K562 (cell line): Measurements from ENCODE around the gene IRX2. TPM values are rescaled to one million over a fixed set of nuclear protein-coding genes. Genes with fewer than 3 reads are reported as not detected.

Experiments used
- ATAC-seq: fragments of 200-7000 bp; cut with Tn5 transposase; 3 replicates; pipeline ENCODE4 v1.9.1; 2020; ENCODE audit warnings: moderate library complexity
- BruUV-seq: library from RNA; stranded (reverse); fragments of 400-500 nt; replicated peaks from 2 replicates; lab custom pipeline; 2021; lab: Mats Ljungman, UMichigan
- CTCF ChIA-PET: fragments of 300-600 bp; formaldehyde crosslinking; extraction: SDS; loops from one replicate; lab custom pipeline; 2021; ENCODE audit warnings: low intra/inter-chr PET ratio; lab: Yijun Ruan, JAX
- POLR2A ChIA-PET: fragments of 300-600, 350-650 bp; sonication (Branson Sonifier 250); formaldehyde crosslinking; extraction: SDS; loops from one replicate; lab custom pipeline; 2021; ENCODE audit warnings: antibody characterized with exemption, inconsistent platforms; lab: Yijun Ruan, JAX
- DNase-seq, 4 experiments: peaks; one replicate each; pipeline versions ENCODE4 v3.0.0 to v3.0.0-alpha.2; 2011 to 2018; ENCODE audit warnings: low spot score in 3 of 4, mixed read lengths in 3 of 4; ENCODE audit errors: extremely low read depth in 1 of 4
- FAIRE-seq: peaks from 2 replicates; lab custom pipeline; 2011; peaks lifted over from hg19 to GRCh38; lab: Jason Lieb, UNC
- H2AFZ ChIP-seq: 2 replicates; pipeline ENCODE4 v1.6.0; 2011; ENCODE audit warnings: low read depth, low read length, control low read depth, inconsistent platforms
- H3K27ac ChIP-seq: fragments of 200-600 bp; 3 replicates; pipeline ENCODE4 v1.8.0; 2011; ENCODE audit warnings: low read depth, mild to moderate bottlenecking, control low read depth, inconsistent platforms, low read length, moderate library complexity, mixed read lengths; ENCODE audit errors: extremely low read depth
- H3K27me3 ChIP-seq, 2 experiments: fragments of 300-600 bp in 1 of 2; 2 replicates in 1 of 2; 3 replicates in 1 of 2; pipeline versions ENCODE4 v1.6.0 to v1.8.0; 2011; ENCODE audit warnings: inconsistent platforms in 2 of 2, low read length in 2 of 2, mild to moderate bottlenecking in 1 of 2, mixed read lengths in 1 of 2, moderate library complexity in 1 of 2; ENCODE audit not compliant: control insufficient read depth in 2 of 2, insufficient read depth in 2 of 2
- H3K36me3 ChIP-seq: fragments of 300-600 bp; 3 replicates; pipeline ENCODE4 v1.8.0; 2011; ENCODE audit warnings: mild to moderate bottlenecking, low read length, inconsistent platforms; ENCODE audit not compliant: control insufficient read depth, insufficient read depth
- H3K4me1 ChIP-seq, 2 experiments: fragments of 200-600 bp in 1 of 2; replicated peaks in 1 of 2; 2 replicates in 1 of 2; 3 replicates in 1 of 2; pipeline versions ENCODE4 v1.5.1 to v1.8.0; 2011; ENCODE audit warnings: inconsistent platforms in 2 of 2, low read length in 2 of 2, mild to moderate bottlenecking in 1 of 2, mixed read lengths in 1 of 2, moderate library complexity in 1 of 2; ENCODE audit not compliant: control insufficient read depth in 2 of 2, insufficient read depth in 2 of 2
- H3K4me2 ChIP-seq: 2 replicates; pipeline ENCODE4 v1.6.1; 2011; ENCODE audit warnings: low read length, control low read depth, inconsistent platforms, mixed read lengths; ENCODE audit not compliant: insufficient read depth
- H3K4me3 ChIP-seq: fragments of 200-600 bp; sonication (generic), shearing (Covaris generic); 2 replicates; pipeline ENCODE4 v1.5.1; 2016; ENCODE audit warnings: control low read depth, inconsistent platforms
- H3K79me2 ChIP-seq: fragments of 200-600 bp; 3 replicates; pipeline ENCODE4 v1.8.0; 2011; ENCODE audit warnings: low read length, inconsistent platforms; ENCODE audit not compliant: control insufficient read depth, insufficient read depth
- H3K9ac ChIP-seq, 2 experiments: 2 replicates each; pipeline versions ENCODE4 v1.6.0 to v1.6.1; 2011; ENCODE audit warnings: low read depth in 2 of 2, low read length in 2 of 2, control low read depth in 1 of 2, inconsistent platforms in 1 of 2, mild to moderate bottlenecking in 1 of 2, mixed read lengths in 1 of 2; ENCODE audit not compliant: insufficient read depth in 1 of 2
- H3K9me1 ChIP-seq: one replicate; pipeline ENCODE4 v1.6.0; 2011; ENCODE audit warnings: inconsistent platforms, mild to moderate bottlenecking, low read length, moderate library complexity; ENCODE audit not compliant: control insufficient read depth, insufficient read depth
- H3K9me3 ChIP-seq: replicated peaks from 2 replicates; pipeline ENCODE4 v1.5.1; 2011; ENCODE audit warnings: low read depth, low read length, inconsistent platforms; ENCODE audit not compliant: control insufficient read depth, insufficient read depth
- H4K20me1 ChIP-seq: replicated peaks from 2 replicates; pipeline ENCODE4 v1.6.1; 2011; ENCODE audit warnings: low read length, inconsistent platforms, mixed read lengths; ENCODE audit not compliant: control insufficient read depth, insufficient read depth
- BACH1 ChIP-seq: fragments of 200-800 bp; sonication (Bioruptor generic); IDR thresholded peaks from 2 replicates; pipeline ENCODE4 v1.6.1; 2016; ENCODE audit warnings: missing genetic modification characterization, missing compliant biosample characterization
- BRF2 ChIP-seq: IDR thresholded peaks from 3 replicates; pipeline ENCODE4 v1.6.1; 2011; ENCODE audit warnings: borderline replicate concordance, mild to moderate bottlenecking; ENCODE audit not compliant: insufficient read length, insufficient read depth
- CCNT2 ChIP-seq: IDR thresholded peaks from 2 replicates; pipeline ENCODE4 v1.6.1; 2011; ENCODE audit warnings: borderline replicate concordance, low read depth, mild to moderate bottlenecking, moderate library complexity, mixed read lengths, low read length; ENCODE audit not compliant: insufficient read length; ENCODE audit errors: extremely low read depth
- CREB3 ChIP-seq: fragments of 450-650 bp; conservative IDR thresholded peaks from 2 replicates; pipeline ENCODE4 v1.6.1; 2016; ENCODE audit warnings: missing genetic modification characterization, low read depth, mild to moderate bottlenecking, missing compliant biosample characterization, moderate library complexity
- E2F8 ChIP-seq: fragments of 450-650 bp; IDR thresholded peaks from 2 replicates; pipeline ENCODE4 v1.7.1; 2018; ENCODE audit warnings: mild to moderate bottlenecking, low read depth; ENCODE audit not compliant: partially characterized antibody
- ETV5 ChIP-seq: sonication (generic); formaldehyde crosslinking; IDR thresholded peaks from 2 replicates; pipeline ENCODE4 v1.4.0; 2020; ENCODE audit warnings: low read depth, mild to moderate bottlenecking, missing genetic modification reagents
- FOS ChIP-seq: IDR thresholded peaks from 3 replicates; pipeline ENCODE4 v1.6.1; 2011; ENCODE audit not compliant: insufficient read length; ENCODE audit errors: extremely low read depth
- MTF1 ChIP-seq: fragments of 250-450 bp; sonication (Bioruptor Pico); IDR thresholded peaks from 2 replicates; pipeline ENCODE4 v1.9.0; 2021; ENCODE audit warnings: moderate library complexity, mild to moderate bottlenecking, inconsistent platforms, borderline replicate concordance
- TAF15 ChIP-seq: fragments of 200-400 bp; formaldehyde crosslinking; IDR thresholded peaks from 2 replicates; pipeline ENCODE4 v1.6.1; 2017; ENCODE audit warnings: mild to moderate bottlenecking, low read depth, low read length, moderate library complexity
- ZNF24 ChIP-seq: fragments of 450-650 bp; IDR thresholded peaks from 2 replicates; pipeline ENCODE4 v1.6.1; 2016
- ZNF280B ChIP-seq: fragments of 250-450 bp; sonication (Bioruptor Pico); IDR thresholded peaks from 2 replicates; pipeline ENCODE4 v1.5.1; 2021; ENCODE audit warnings: mild to moderate bottlenecking
- ZNF507 ChIP-seq: conservative IDR thresholded peaks from 2 replicates; pipeline ENCODE4 v1.6.1; 2017; ENCODE audit warnings: missing genetic modification characterization, missing compliant biosample characterization
- WGBS: fragments of 100-300 bp; shearing (Covaris generic); methylation state at CpG from one replicate; pipeline ENCODE4 v1.1.6; 2016; ENCODE audit warnings: low coverage, mixed read lengths; ENCODE audit not compliant: insufficient coverage; ENCODE audit errors: missing lambda C conversion rate; 5-methylcytosine and 5-hydroxymethylcytosine counted together
- in situ Hi-C: fragments of 300-500 bp; cut with MboI; formaldehyde crosslinking; loops from 4 replicates; pipeline ENCODE4 v1.15.0; 2018; ENCODE audit warnings: inconsistent platforms, mixed read lengths
- intact Hi-C: fragments of 100-400 bp; cut with micrococcal nuclease; formaldehyde crosslinking; loops from 2 replicates; pipeline ENCODE4 v1.14.2; 2022
- polyA plus RNA-seq, 8 experiments: library from polyadenylated mRNA; depleted of rRNA in 4 of 8; stranded (reverse) in 5 of 8; unstranded in 3 of 8; fragments of >200 nt; fragmentation: Nextera tagmentation in 2 of 8; fragmentation: Illumina TruSeq in 1 of 8; extraction: Ambion mirVana in 2 of 8; extraction: Trizol in 1 of 8; gene quantifications; 2 replicates each; pipeline versions ENCODE4 v1.2.1 to v1.2.3, GENCODE V29; 2011 to 2014; ENCODE audit warnings: inconsistent platforms in 1 of 8, missing spikeins in 1 of 8
- total RNA-seq, 7 experiments: library from RNA; depleted of rRNA in 6 of 7; stranded (reverse); fragments of >200 nt in 6 of 7; fragmentation: Illumina TruSeq in 2 of 7; extraction: Trizol in 2 of 7; gene quantifications; 2 replicates each; pipeline versions ENCODE4 v1.2.1 to v1.2.3, GENCODE V29; 2011 to 2021; ENCODE audit warnings: low replicate concordance in 1 of 7

The IRX2 gene
- total and polyA plus RNA-seq, 9 of the 15 experiments (the other 6 are each of a cell fraction or from before 2014, with no cell fraction given) = 0.13 TPM; not detected in 8

GRCh38 chr5:2724031-2724581 lies 27.4 kb downstream of the IRX2 start:
- H3K27me3 ChIP-seq = peaks cover 5 to 41% of the 10 kb centered on the region in 2 experiments; a peak in 4 of 5 replicates
- TF ChIP-seq BACH1 (tag) (no peak), CCNT2 (no peak), ETV5 (CRISPR knock-in tag) (no peak), FOS (no peak), TAF15 (no peak), ZNF507 (tag) (no peak), MTF1 (CRISPR knock-in tag) (no peak), E2F8 (no peak), ZNF280B (CRISPR knock-in tag) (no peak), ZNF24 (no peak), BRF2 (no peak), CREB3 (tag) (no peak)

More at GRCh38 chr5:2724031-2724581, 27.4 kb downstream of the IRX2 start:
- FAIRE-seq = no peak
- CTCF ChIA-PET = no interaction called here
- no peak overlapping the region for H2AFZ ChIP-seq
- no peaks in the 10 kb centered on the region for H3K9me1 ChIP-seq
- H3K4me3 ChIP-seq = no peak overlapping the region
- no peak for ATAC-seq
- H3K9ac ChIP-seq = no peak overlapping the region
- DNase-seq = no peak
- H3K79me2 ChIP-seq = no peaks in the 10 kb centered on the region
- under 1% methylated on average over 12 of the region's 12 CpGs for WGBS
- peaks cover 3% of the 10 kb centered on the region for H4K20me1 ChIP-seq
- H3K9me3 ChIP-seq = no peaks in the 10 kb centered on the region
- H3K4me2 ChIP-seq = no peak overlapping the region
- BruUV-seq = no TSS peak
- H3K27ac ChIP-seq = no peak overlapping the region
- H3K36me3 ChIP-seq = no peaks in the 10 kb centered on the region
- no peaks in the 10 kb centered on the region for H3K4me1 ChIP-seq
- POLR2A ChIA-PET = interaction anchor here (0.6 kb wide), 1 partner anchor 14 kb away, joined by 3 read pairs; no protein-coding TSS in a partner anchor
- in situ Hi-C loops (no loop called here), intact Hi-C loops (no loop called here)
